K562 (cell line): ENCODE measurements around the gene TEX14. TPM values are rescaled to one million over a fixed set of nuclear protein-coding genes. Genes with fewer than 3 reads are reported as not detected.

Source experiments
- ATAC-seq: fragments of 200-7000 bp; cut with Tn5 transposase; 3 replicates; pipeline ENCODE4 v1.9.1; 2020; ENCODE audit warnings: moderate library complexity
- BruUV-seq: library from RNA; stranded (reverse); fragments of 400-500 nt; replicated peaks from 2 replicates; lab custom pipeline; 2021; lab: Mats Ljungman, UMichigan
- CTCF ChIA-PET: fragments of 300-600 bp; formaldehyde crosslinking; extraction: SDS; loops from one replicate; lab custom pipeline; 2021; ENCODE audit warnings: low intra/inter-chr PET ratio; lab: Yijun Ruan, JAX
- POLR2A ChIA-PET: fragments of 300-600, 350-650 bp; sonication (Branson Sonifier 250); formaldehyde crosslinking; extraction: SDS; loops from one replicate; lab custom pipeline; 2021; ENCODE audit warnings: antibody characterized with exemption, inconsistent platforms; lab: Yijun Ruan, JAX
- DNase-seq, 4 experiments: peaks; one replicate each; pipeline versions ENCODE4 v3.0.0 to v3.0.0-alpha.2; 2011 to 2018; ENCODE audit warnings: low spot score in 3 of 4, mixed read lengths in 3 of 4; ENCODE audit errors: extremely low read depth in 1 of 4
- FAIRE-seq: peaks from 2 replicates; lab custom pipeline; 2011; peaks lifted over from hg19 to GRCh38; lab: Jason Lieb, UNC
- H2AFZ ChIP-seq: 2 replicates; pipeline ENCODE4 v1.6.0; 2011; ENCODE audit warnings: low read depth, low read length, control low read depth, inconsistent platforms
- H3K27ac ChIP-seq: fragments of 200-600 bp; 3 replicates; pipeline ENCODE4 v1.8.0; 2011; ENCODE audit warnings: low read depth, mild to moderate bottlenecking, control low read depth, inconsistent platforms, low read length, moderate library complexity, mixed read lengths; ENCODE audit errors: extremely low read depth
- H3K27me3 ChIP-seq, 2 experiments: fragments of 300-600 bp in 1 of 2; 2 replicates in 1 of 2; 3 replicates in 1 of 2; pipeline versions ENCODE4 v1.6.0 to v1.8.0; 2011; ENCODE audit warnings: inconsistent platforms in 2 of 2, low read length in 2 of 2, mild to moderate bottlenecking in 1 of 2, mixed read lengths in 1 of 2, moderate library complexity in 1 of 2; ENCODE audit not compliant: control insufficient read depth in 2 of 2, insufficient read depth in 2 of 2
- H3K36me3 ChIP-seq: fragments of 300-600 bp; 3 replicates; pipeline ENCODE4 v1.8.0; 2011; ENCODE audit warnings: mild to moderate bottlenecking, low read length, inconsistent platforms; ENCODE audit not compliant: control insufficient read depth, insufficient read depth
- H3K4me1 ChIP-seq, 2 experiments: fragments of 200-600 bp in 1 of 2; replicated peaks in 1 of 2; 2 replicates in 1 of 2; 3 replicates in 1 of 2; pipeline versions ENCODE4 v1.5.1 to v1.8.0; 2011; ENCODE audit warnings: inconsistent platforms in 2 of 2, low read length in 2 of 2, mild to moderate bottlenecking in 1 of 2, mixed read lengths in 1 of 2, moderate library complexity in 1 of 2; ENCODE audit not compliant: control insufficient read depth in 2 of 2, insufficient read depth in 2 of 2
- H3K4me2 ChIP-seq: 2 replicates; pipeline ENCODE4 v1.6.1; 2011; ENCODE audit warnings: low read length, control low read depth, inconsistent platforms, mixed read lengths; ENCODE audit not compliant: insufficient read depth
- H3K4me3 ChIP-seq: fragments of 200-600 bp; sonication (generic), shearing (Covaris generic); 2 replicates; pipeline ENCODE4 v1.5.1; 2016; ENCODE audit warnings: control low read depth, inconsistent platforms
- H3K79me2 ChIP-seq: fragments of 200-600 bp; 3 replicates; pipeline ENCODE4 v1.8.0; 2011; ENCODE audit warnings: low read length, inconsistent platforms; ENCODE audit not compliant: control insufficient read depth, insufficient read depth
- H3K9ac ChIP-seq, 2 experiments: 2 replicates each; pipeline versions ENCODE4 v1.6.0 to v1.6.1; 2011; ENCODE audit warnings: low read depth in 2 of 2, low read length in 2 of 2, control low read depth in 1 of 2, inconsistent platforms in 1 of 2, mild to moderate bottlenecking in 1 of 2, mixed read lengths in 1 of 2; ENCODE audit not compliant: insufficient read depth in 1 of 2
- H3K9me1 ChIP-seq: one replicate; pipeline ENCODE4 v1.6.0; 2011; ENCODE audit warnings: inconsistent platforms, mild to moderate bottlenecking, low read length, moderate library complexity; ENCODE audit not compliant: control insufficient read depth, insufficient read depth
- H3K9me3 ChIP-seq: replicated peaks from 2 replicates; pipeline ENCODE4 v1.5.1; 2011; ENCODE audit warnings: low read depth, low read length, inconsistent platforms; ENCODE audit not compliant: control insufficient read depth, insufficient read depth
- H4K20me1 ChIP-seq: replicated peaks from 2 replicates; pipeline ENCODE4 v1.6.1; 2011; ENCODE audit warnings: low read length, inconsistent platforms, mixed read lengths; ENCODE audit not compliant: control insufficient read depth, insufficient read depth
- CBX1 ChIP-seq: sonication (generic); IDR thresholded peaks from 2 replicates; pipeline ENCODE4 v1.6.1; 2016; ENCODE audit warnings: antibody characterized with exemption, low read depth, mild to moderate bottlenecking
- CHAMP1 ChIP-seq: fragments of 450-650 bp; IDR thresholded peaks from 2 replicates; pipeline ENCODE4 v1.6.1; 2016; ENCODE audit warnings: mild to moderate bottlenecking
- ETV5 ChIP-seq: sonication (generic); formaldehyde crosslinking; IDR thresholded peaks from 2 replicates; pipeline ENCODE4 v1.4.0; 2020; ENCODE audit warnings: low read depth, mild to moderate bottlenecking, missing genetic modification reagents
- KDM5B ChIP-seq: fragments of 200-600 bp; sonication (generic); IDR thresholded peaks from 2 replicates; pipeline ENCODE4 v1.6.1; 2012; ENCODE audit warnings: low read depth, mild to moderate bottlenecking, moderate library complexity, low read length, control low read depth, inconsistent platforms; ENCODE audit not compliant: insufficient replicate concordance
- LARP7 ChIP-seq: fragments of 450-650 bp; IDR thresholded peaks from 2 replicates; pipeline ENCODE4 v1.6.1; 2016
- MAFF ChIP-seq: IDR thresholded peaks from 2 replicates; pipeline ENCODE4 v1.6.1; 2012; ENCODE audit warnings: low read length, improper control_type of control experiment
- ZBTB7A ChIP-seq: IDR thresholded peaks from 2 replicates; pipeline ENCODE4 v1.6.1; 2011; ENCODE audit warnings: low read depth, mild to moderate bottlenecking, low read length, moderate library complexity, borderline replicate concordance; ENCODE audit not compliant: control insufficient read depth
- ZNF395 ChIP-seq: fragments of 200-800 bp; sonication (Bioruptor generic); IDR thresholded peaks from 2 replicates; pipeline ENCODE4 v1.6.1; 2017; ENCODE audit warnings: missing genetic modification characterization, missing compliant biosample characterization
- WGBS: fragments of 100-300 bp; shearing (Covaris generic); methylation state at CpG from one replicate; pipeline ENCODE4 v1.1.6; 2016; ENCODE audit warnings: low coverage, mixed read lengths; ENCODE audit not compliant: insufficient coverage; ENCODE audit errors: missing lambda C conversion rate; 5-methylcytosine and 5-hydroxymethylcytosine counted together
- in situ Hi-C: fragments of 300-500 bp; cut with MboI; formaldehyde crosslinking; loops from 4 replicates; pipeline ENCODE4 v1.15.0; 2018; ENCODE audit warnings: inconsistent platforms, mixed read lengths
- intact Hi-C: fragments of 100-400 bp; cut with micrococcal nuclease; formaldehyde crosslinking; loops from 2 replicates; pipeline ENCODE4 v1.14.2; 2022
- polyA plus RNA-seq, 8 experiments: library from polyadenylated mRNA; depleted of rRNA in 4 of 8; stranded (reverse) in 5 of 8; unstranded in 3 of 8; fragments of >200 nt; fragmentation: Nextera tagmentation in 2 of 8; fragmentation: Illumina TruSeq in 1 of 8; extraction: Ambion mirVana in 2 of 8; extraction: Trizol in 1 of 8; gene quantifications; 2 replicates each; pipeline versions ENCODE4 v1.2.1 to v1.2.3, GENCODE V29; 2011 to 2014; ENCODE audit warnings: inconsistent platforms in 1 of 8, missing spikeins in 1 of 8
- total RNA-seq, 7 experiments: library from RNA; depleted of rRNA in 6 of 7; stranded (reverse); fragments of >200 nt in 6 of 7; fragmentation: Illumina TruSeq in 2 of 7; extraction: Trizol in 2 of 7; gene quantifications; 2 replicates each; pipeline versions ENCODE4 v1.2.1 to v1.2.3, GENCODE V29; 2011 to 2021; ENCODE audit warnings: low replicate concordance in 1 of 7
- TF ChIP-seq, protein P1 (sequence below), 2 experiments: fragments of 450-650 bp in 1 of 2; IDR thresholded peaks; 2 replicates each; pipeline ENCODE4 v1.6.1; 2011 to 2017; ENCODE audit warnings: low read depth in 2 of 2, antibody characterized with exemption in 1 of 2, borderline replicate concordance in 1 of 2, low read length in 1 of 2, mild to moderate bottlenecking in 1 of 2, mixed read lengths in 1 of 2; ENCODE audit not compliant: control insufficient read depth in 1 of 2

The TEX14 gene
- total and polyA plus RNA-seq, 9 of the 15 experiments (the other 6 are each of a cell fraction or from before 2014, with no cell fraction given) = 0.05 to 0.12 (median 0.09) TPM; not detected in 1

DNA sequence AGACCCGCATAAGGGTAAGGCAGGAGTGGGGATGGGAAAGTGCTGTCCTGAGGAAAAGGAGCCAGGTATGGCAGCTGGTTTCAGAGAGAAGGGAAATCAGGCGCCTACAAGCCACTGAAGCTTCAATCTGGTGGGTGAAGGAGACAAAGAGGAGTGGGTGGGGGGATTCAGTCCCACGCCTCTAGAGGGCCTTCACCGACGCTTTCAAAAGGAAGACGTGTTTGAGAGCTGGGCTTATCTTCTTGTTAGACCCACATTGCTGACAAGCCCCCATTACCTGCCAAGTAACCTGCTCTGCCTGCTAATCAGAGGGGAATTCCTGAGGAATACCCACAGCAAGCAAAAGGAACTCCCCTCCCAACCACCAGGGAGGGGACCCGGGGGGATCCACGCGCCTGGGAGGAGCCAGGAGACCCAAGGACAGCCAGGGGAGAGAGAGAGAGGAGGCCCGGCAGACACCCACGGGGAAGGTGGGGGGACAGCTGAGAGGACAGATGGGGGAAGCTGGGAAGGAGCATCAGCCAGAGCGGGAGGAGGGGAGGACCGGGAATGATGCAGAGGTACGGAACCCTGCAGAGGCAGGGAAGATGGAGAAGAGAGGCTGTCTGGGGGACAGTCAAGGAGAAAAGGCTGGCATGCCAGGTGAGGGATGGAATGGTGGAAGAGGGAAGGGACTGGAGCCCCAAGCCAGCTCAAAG lies 178.4 kb downstream of the TEX14 start:
- Histone ChIP-seq H3K27ac (no peak overlapping the region; the same call in 2 of the 3 replicates), H3K79me2 (peaks cover 27% of the 10 kb centered on the region), H3K27me3 (no peaks in the 10 kb centered on the region), H3K9me3 (no peaks in the 10 kb centered on the region), H3K4me2 (peak overlapping the region; percentile 93), H3K9me1 (no peaks in the 10 kb centered on the region), H3K4me3 (peak overlapping the region; percentile 57), H2AFZ (peak overlapping the region; percentile 41), H4K20me1 (no peaks in the 10 kb centered on the region), H3K36me3 (peaks cover 57% of the 10 kb centered on the region), H3K4me1 (peaks cover 24 to 26% of the 10 kb centered on the region in 2 experiments), H3K9ac (peak overlapping the region; percentile 64 to 93)
- 28% methylated on average over 12 of the region's 14 CpGs for WGBS
- TSS peak; percentile 3 for BruUV-seq
- peak in 1 of 4 experiments; percentile 17 for DNase-seq
- ChIA-PET CTCF (no interaction called here), POLR2A (interaction anchor here (0.7 to 1.7 kb wide), 4 partner anchors 118 to 523 kb away, joined by 3 to 6 read pairs (median 4); no protein-coding TSS in a partner anchor)
- ATAC-seq = no peak
- intact Hi-C loops = no loop called here
- in situ Hi-C loops = no loop called here
- no peak for FAIRE-seq
- TF ChIP-seq ETV5 (CRISPR knock-in tag) (no peak), ZBTB7A (peak; percentile 39; the same call in 1 of the 2 replicates), CBX1 (no peak), ZNF395 (CRISPR knock-in tag) (no peak), KDM5B (peak; percentile 32), MAFF (no peak), CHAMP1 (no peak), LARP7 (0 out of 2 replicates have a peak, but pooled peaks have one; percentile 13)
- TF ChIP-seq, protein P1, sequence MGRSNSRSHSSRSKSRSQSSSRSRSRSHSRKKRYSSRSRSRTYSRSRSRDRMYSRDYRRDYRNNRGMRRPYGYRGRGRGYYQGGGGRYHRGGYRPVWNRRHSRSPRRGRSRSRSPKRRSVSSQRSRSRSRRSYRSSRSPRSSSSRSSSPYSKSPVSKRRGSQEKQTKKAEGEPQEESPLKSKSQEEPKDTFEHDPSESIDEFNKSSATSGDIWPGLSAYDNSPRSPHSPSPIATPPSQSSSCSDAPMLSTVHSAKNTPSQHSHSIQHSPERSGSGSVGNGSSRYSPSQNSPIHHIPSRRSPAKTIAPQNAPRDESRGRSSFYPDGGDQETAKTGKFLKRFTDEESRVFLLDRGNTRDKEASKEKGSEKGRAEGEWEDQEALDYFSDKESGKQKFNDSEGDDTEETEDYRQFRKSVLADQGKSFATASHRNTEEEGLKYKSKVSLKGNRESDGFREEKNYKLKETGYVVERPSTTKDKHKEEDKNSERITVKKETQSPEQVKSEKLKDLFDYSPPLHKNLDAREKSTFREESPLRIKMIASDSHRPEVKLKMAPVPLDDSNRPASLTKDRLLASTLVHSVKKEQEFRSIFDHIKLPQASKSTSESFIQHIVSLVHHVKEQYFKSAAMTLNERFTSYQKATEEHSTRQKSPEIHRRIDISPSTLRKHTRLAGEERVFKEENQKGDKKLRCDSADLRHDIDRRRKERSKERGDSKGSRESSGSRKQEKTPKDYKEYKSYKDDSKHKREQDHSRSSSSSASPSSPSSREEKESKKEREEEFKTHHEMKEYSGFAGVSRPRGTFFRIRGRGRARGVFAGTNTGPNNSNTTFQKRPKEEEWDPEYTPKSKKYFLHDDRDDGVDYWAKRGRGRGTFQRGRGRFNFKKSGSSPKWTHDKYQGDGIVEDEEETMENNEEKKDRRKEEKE (IDR thresholded peaks at IDR 0.05; ENCODE audit: borderline replicate concordance in 1 of 2, control insufficient read depth in 1 of 2, low read depth in 2 of 2, low read length in 1 of 2) = 0 out of 4 replicates have a peak, but pooled peaks of 1 of the 2 experiments have one; percentile 11
